HepG2 (cell line): ENCODE measurements around the gene NPPB. TPM values are rescaled to one million over a fixed set of nuclear protein-coding genes. Genes with fewer than 3 reads are reported as not detected.

Source experiments
- CENPT ChIP-seq: sonication (generic); formaldehyde crosslinking; IDR thresholded peaks from 2 replicates; pipeline ENCODE4 v1.8.0; 2022; ENCODE audit warnings: low read depth, mild to moderate bottlenecking, moderate library complexity, missing genetic modification reagents
- CHCHD3 ChIP-seq: sonication (generic); formaldehyde crosslinking; IDR thresholded peaks from 2 replicates; pipeline ENCODE4 v1.8.0; 2022; ENCODE audit warnings: mild to moderate bottlenecking, missing genetic modification reagents, moderate library complexity
- ERF ChIP-seq: IDR thresholded peaks from 2 replicates; pipeline ENCODE4 v1.6.1; 2018; ENCODE audit warnings: missing biosample characterization, missing genetic modification reagents
- ETV5 ChIP-seq: IDR thresholded peaks from 2 replicates; pipeline ENCODE4 v1.6.1; 2018; ENCODE audit warnings: missing biosample characterization, missing genetic modification reagents, inconsistent platforms, borderline replicate concordance
- FOSL1 ChIP-seq: sonication (generic); formaldehyde crosslinking; IDR thresholded peaks from 2 replicates; pipeline ENCODE4 v1.9.0; 2021; ENCODE audit warnings: missing genetic modification reagents, borderline replicate concordance
- ISL2 ChIP-seq: sonication (generic); formaldehyde crosslinking; IDR thresholded peaks from 2 replicates; pipeline ENCODE4 v1.5.0; 2020; ENCODE audit warnings: missing genetic modification reagents
- MLX ChIP-seq: IDR thresholded peaks from 2 replicates; pipeline ENCODE4 v1.6.1; 2016
- SMAD3 ChIP-seq: sonication (generic); formaldehyde crosslinking; IDR thresholded peaks from 2 replicates; pipeline ENCODE4 v1.4.0; 2020; ENCODE audit warnings: missing genetic modification reagents
- SNAPC5 ChIP-seq: sonication (generic); formaldehyde crosslinking; IDR thresholded peaks from 2 replicates; pipeline ENCODE4 v1.8.1; 2023; ENCODE audit warnings: mild to moderate bottlenecking, missing genetic modification reagents, borderline replicate concordance
- SP4 ChIP-seq: sonication (generic); formaldehyde crosslinking; IDR thresholded peaks from 2 replicates; pipeline ENCODE4 v1.8.1; 2023; ENCODE audit warnings: mild to moderate bottlenecking, missing genetic modification reagents
- THAP9 ChIP-seq: sonication (generic); formaldehyde crosslinking; IDR thresholded peaks from 2 replicates; pipeline ENCODE4; 2020; ENCODE audit warnings: missing genetic modification reagents, mild to moderate bottlenecking, borderline replicate concordance
- ZBTB4 ChIP-seq: sonication (generic); formaldehyde crosslinking; IDR thresholded peaks from 2 replicates; pipeline ENCODE4 v1.4.0; 2020; ENCODE audit warnings: missing genetic modification reagents, mild to moderate bottlenecking, borderline replicate concordance
- ZNF207 ChIP-seq: fragments of 450-650 bp; IDR thresholded peaks from 2 replicates; pipeline ENCODE4 v1.6.1; 2016; ENCODE audit warnings: antibody characterized with exemption, borderline replicate concordance
- ZNF3 ChIP-seq: IDR thresholded peaks from 2 replicates; pipeline ENCODE4 v1.7.0; 2017; ENCODE audit warnings: inconsistent platforms
- ZNF614 ChIP-seq: IDR thresholded peaks from 2 replicates; pipeline ENCODE4 v1.6.1; 2018; ENCODE audit warnings: missing biosample characterization, missing genetic modification reagents, inconsistent platforms, borderline replicate concordance
- ZNF644 ChIP-seq: IDR thresholded peaks from 2 replicates; pipeline ENCODE4 v1.6.1; 2016; ENCODE audit warnings: low read depth
- ZNF703 ChIP-seq: sonication (generic); formaldehyde crosslinking; IDR thresholded peaks from 2 replicates; pipeline ENCODE4 v1.5.1; 2020; ENCODE audit warnings: missing genetic modification reagents, mild to moderate bottlenecking, moderate library complexity, borderline replicate concordance
- ZNF761 ChIP-seq: sonication (generic); formaldehyde crosslinking; conservative IDR thresholded peaks from 2 replicates; pipeline ENCODE4 v1.4.0; 2020; ENCODE audit warnings: mild to moderate bottlenecking, missing genetic modification reagents
- ZNF772 ChIP-seq: sonication (generic); formaldehyde crosslinking; IDR thresholded peaks from 2 replicates; pipeline ENCODE4 v1.5.0; 2020; ENCODE audit warnings: mild to moderate bottlenecking, missing genetic modification reagents
- polyA plus RNA-seq, 8 experiments: library from polyadenylated mRNA; depleted of rRNA in 3 of 8; stranded (reverse) in 7 of 8; unstranded in 1 of 8; fragments of >200 nt; fragmentation: Illumina TruSeq in 4 of 8; extraction: Trizol in 4 of 8; gene quantifications; 2 replicates each; pipeline versions ENCODE4 v1.2.1 to v1.2.3, GENCODE V29; 2011 to 2016; ENCODE audit warnings: low read depth in 4 of 8, missing spikeins in 1 of 8, mixed read lengths in 1 of 8; ENCODE audit not compliant: insufficient read depth in 1 of 8
- total RNA-seq, 5 experiments: library from RNA; depleted of rRNA; stranded (reverse); fragments of >200 nt; fragmentation: Illumina TruSeq; extraction: Trizol; gene quantifications; 2 replicates each; pipeline ENCODE4 v1.2.3, GENCODE V29; 2016; ENCODE audit warnings: low read depth in 1 of 5

The NPPB gene
- total and polyA plus RNA-seq, 2 of the 13 experiments (the other 11 are each of a cell fraction or from before 2014, with no cell fraction given), result 1.9 TPM; not detected in 1

GRCh38 chr1:11858968-11859871 is 475 bp upstream of the NPPB start (continued):
- TF ChIP-seq ZNF207, result no peak
- TF ChIP-seq SMAD3 (CRISPR knock-in tag), result peak; percentile 99
- TF ChIP-seq ZNF614 (CRISPR knock-in tag), result peak; percentile 90; the same call in 1 of the 2 replicates
- TF ChIP-seq ERF (CRISPR knock-in tag), result peak; percentile 100
- peak; percentile 81 for TF ChIP-seq SP4
- peak; percentile 85; the same call in 1 of the 2 replicates for TF ChIP-seq SNAPC5 (CRISPR knock-in tag)
- peak; percentile 92 for TF ChIP-seq ZNF761 (CRISPR knock-in tag)
- 0 out of 2 replicates have a peak, but pooled peaks have one; percentile 51 for TF ChIP-seq ZNF644
- no peak for TF ChIP-seq ZNF703 (CRISPR knock-in tag)
- TF ChIP-seq FOSL1, result no peak
- TF ChIP-seq ZNF772, result peak; percentile 80; the same call in 1 of the 2 replicates
- peak; percentile 80; the same call in 1 of the 2 replicates for TF ChIP-seq ZNF3 (CRISPR knock-in tag)
- TF ChIP-seq ETV5 (CRISPR knock-in tag), result peak; percentile 70; the same call in 1 of the 2 replicates
- no peak for TF ChIP-seq ZBTB4
- peak; percentile 81 for TF ChIP-seq ISL2
- TF ChIP-seq CENPT (CRISPR knock-in tag), result peak; percentile 95
- 0 out of 2 replicates have a peak, but pooled peaks have one; percentile 33 for TF ChIP-seq THAP9
- TF ChIP-seq MLX (CRISPR knock-in tag), result peak; percentile 79; the same call in 1 of the 2 replicates
- peak; percentile 85; the same call in 1 of the 2 replicates for TF ChIP-seq CHCHD3 (CRISPR knock-in tag)
